SK-MEL-5 (cell line): ENCODE data around the gene RALGAPA2. TPM values are rescaled to one million over a fixed set of nuclear protein-coding genes. Genes with fewer than 3 reads are reported as not detected.
"Not testable (repeated sequence)": the region's sequence is repeated elsewhere in the genome, so short reads cannot be mapped to it uniquely, and the experiment has no call there.

Experiments used
- DNase-seq: peaks from one replicate; pipeline ENCODE4 v3.0.0-alpha.2; 2016; ENCODE audit warnings: low read depth, low spot score
- in situ Hi-C: cut with HindIII; loops from 2 replicates; pipeline ENCODE4 v1.10.0; 2016; ENCODE audit warnings: low sequenced_read_pairs, high pct_unique_total_duplicates, low pct_unique_long_range_greater_than_20kb
- total RNA-seq: library from RNA; depleted of rRNA; stranded (reverse); fragments of >200 nt; shearing (Covaris generic); gene quantifications from 2 replicates; pipeline ENCODE4 v1.2.3, GENCODE V29; 2014

The RALGAPA2 gene
- total RNA-seq, 1 experiment from 2014 or later, result 9.3 TPM

DNA sequence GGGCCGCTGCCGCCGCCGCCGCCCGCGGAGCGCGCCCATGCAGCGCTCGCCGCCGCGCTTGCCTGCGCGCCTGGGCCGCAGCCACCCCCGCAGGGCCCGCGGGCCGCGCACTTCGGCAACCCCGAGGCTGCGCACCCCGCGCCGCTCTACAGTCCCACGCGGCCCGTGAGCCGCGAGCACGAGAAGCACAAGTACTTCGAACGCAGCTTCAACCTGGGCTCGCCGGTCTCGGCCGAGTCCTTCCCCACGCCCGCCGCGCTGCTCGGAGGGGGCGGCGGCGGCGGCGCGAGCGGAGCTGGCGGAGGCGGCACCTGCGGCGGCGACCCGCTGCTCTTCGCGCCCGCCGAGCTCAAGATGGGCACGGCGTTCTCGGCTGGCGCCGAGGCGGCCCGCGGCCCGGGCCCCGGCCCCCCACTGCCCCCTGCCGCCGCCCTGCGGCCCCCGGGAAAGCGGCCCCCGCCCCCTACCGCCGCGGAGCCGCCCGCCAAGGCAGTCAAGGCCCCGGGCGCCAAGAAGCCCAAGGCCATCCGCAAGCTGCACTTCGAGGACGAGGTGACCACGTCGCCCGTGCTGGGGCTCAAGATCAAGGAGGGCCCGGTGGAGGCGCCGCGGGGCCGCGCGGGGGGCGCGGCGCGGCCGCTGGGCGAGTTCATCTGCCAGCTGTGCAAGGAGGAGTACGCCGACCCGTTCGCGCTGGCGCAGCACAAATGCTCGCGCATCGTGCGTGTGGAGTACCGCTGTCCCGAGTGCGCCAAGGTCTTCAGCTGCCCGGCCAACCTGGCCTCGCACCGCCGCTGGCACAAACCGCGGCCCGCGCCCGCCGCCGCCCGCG is 343.8 kb downstream of the RALGAPA2 start:
- in situ Hi-C loops, result no loop called here
- no peak for DNase-seq

DNA sequence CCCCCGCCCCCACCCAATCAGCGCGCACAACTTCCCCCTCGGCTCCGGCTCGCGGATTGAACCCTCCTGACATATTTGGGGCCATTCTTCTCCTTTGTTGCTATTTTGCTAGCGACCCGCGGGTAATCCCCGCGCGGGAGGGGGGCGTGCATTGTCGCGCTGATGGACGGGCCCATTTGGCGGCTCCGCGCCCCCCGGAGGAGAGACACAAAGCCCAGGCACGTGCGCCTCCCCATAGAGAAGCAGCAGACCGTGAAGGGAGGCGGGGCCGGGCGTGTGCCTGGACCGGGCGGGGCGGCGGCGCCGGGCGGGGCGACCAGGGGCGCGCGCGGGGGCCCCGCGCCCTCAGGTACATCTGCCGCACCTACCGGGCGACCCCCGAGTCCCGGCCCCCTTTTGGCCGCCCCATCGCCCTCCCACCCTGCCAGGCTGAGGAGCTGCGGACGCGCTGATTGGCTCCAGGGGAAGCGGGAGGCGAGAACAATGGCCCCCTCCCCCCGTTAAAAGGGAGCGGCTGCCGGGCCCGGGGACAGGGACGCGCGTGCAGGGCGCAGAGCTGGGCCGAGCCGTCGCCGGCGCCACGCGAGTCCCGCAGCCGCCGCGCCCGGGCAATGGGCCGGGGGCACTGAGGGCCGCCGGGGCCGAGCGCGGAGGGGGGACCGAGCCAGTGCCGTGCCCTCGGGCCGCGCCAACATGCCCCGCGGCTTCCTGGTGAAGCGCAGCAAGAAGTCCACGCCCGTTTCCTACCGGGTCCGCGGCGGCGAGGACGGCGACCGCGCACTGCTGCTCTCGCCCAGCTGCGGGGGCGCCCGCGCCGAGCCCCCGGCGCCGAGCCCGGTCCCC is 344.6 kb downstream of the RALGAPA2 start, which contains the start of gene INSM1:
Gene INSM1, plus strand, starts transcription at position 530 of the 843 bp plus-strand sequence. Its CDS starts 164 bp downstream, at position 694.
- in situ Hi-C loops, result no loop called here
- no peak for DNase-seq

DNA sequence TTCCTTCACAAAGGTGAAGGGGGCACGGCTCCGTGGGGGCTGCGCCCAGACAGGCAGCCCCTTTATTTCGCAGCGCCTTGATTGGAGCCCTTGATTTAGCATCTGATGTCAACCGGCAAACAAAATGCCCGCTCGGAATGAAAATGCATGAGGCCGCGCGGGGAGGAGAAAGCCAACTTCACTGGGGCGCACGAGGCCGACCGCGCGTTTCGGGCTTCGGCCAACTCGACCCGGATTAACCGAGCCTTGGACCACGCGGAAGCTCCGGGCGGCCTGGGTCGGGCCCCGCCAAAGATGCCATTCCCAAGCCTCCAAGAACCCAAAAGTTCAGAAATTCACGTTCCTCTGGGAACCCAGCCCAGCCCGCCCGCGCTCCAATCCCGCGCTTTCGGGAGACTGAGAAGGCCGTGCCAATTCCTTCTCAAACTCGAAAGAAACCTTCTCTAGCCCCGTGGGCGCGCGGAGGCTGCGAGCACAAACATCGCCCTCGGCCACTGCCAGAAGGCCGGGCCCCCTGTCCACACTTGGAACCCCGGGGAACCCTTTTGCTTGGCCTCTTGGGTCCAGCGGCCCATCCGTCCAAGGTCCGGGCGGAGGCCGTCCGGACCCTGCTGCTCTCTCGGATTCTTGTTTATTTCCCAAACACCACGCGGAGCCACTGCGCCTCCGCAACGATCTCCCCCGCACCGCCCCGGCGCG is 345.4 kb downstream of the RALGAPA2 start:
- in situ Hi-C loops, result no loop called here
- no peak for DNase-seq

GRCh38 chr20:20366551-20366875 is 345.9 kb downstream of the RALGAPA2 start:
- in situ Hi-C loops, result no loop called here

DNA sequence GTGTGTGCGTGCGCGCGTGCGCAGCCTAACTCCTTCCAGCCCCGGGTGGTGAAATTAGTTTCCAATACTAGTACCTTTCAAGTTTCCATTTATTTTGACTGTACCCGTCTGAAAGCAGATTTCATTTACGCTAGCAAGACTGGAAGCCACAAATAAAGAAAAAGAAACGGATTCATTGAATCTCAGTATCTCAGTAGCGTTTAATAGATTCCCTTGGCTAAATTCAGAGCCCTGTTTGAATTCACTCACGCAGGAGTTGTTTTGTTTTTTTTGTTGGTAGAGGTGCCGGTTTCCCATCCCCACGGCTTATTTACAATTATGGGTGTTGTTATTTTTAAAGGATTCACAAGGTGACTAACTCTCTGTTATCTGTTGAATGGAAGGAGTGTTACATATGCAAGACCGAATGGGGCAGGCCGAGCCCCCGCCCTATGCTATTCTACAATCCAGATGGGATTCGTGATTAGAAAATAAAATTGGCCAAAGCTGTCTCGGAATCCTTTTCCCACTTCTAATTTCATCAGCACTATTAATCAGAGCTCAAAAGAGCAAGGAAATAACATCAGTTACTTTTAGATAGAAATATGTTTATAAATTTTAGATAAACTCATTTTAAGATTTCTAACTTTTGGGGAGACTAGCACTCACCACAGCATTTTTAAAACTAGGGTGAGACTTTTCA is 346.8 kb downstream of the RALGAPA2 start:
- no peak for DNase-seq
- in situ Hi-C loops, result no loop called here

More at GRCh38 chr20:20366551-20366875, 345.9 kb downstream of the RALGAPA2 start:
- no peak for DNase-seq

- in situ Hi-C loops, result no loop called here
- DNase-seq, result no peak
These were observed 347.6 kb downstream of the RALGAPA2 start for GRCh38 chr20:20364593-20365479.

- in situ Hi-C loops, result no loop called here
- no peak for DNase-seq
These were observed 348.4 kb downstream of the RALGAPA2 start for GRCh38 chr20:20363799-20364592.

DNA sequence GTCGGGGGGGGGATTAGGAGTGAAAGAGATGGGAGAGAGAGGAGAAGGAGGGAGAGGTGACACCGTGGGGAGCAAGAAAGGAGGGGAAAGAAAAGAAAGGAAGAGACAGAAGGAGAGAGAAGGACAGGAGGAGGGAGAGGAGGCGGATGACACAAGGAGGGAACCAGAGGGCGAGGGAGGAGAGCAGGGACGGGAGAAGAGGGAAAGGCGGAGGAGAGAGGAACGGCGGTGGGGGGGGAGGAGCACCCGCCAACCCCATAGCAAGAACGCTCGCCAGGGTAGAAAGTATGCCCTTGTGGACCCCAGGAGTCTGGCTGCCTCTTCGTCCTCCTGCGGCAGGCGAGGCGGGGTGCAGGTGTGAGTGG is 349.0 kb downstream of the RALGAPA2 start:
- DNase-seq, result no peak
- in situ Hi-C loops, result no loop called here

DNA sequence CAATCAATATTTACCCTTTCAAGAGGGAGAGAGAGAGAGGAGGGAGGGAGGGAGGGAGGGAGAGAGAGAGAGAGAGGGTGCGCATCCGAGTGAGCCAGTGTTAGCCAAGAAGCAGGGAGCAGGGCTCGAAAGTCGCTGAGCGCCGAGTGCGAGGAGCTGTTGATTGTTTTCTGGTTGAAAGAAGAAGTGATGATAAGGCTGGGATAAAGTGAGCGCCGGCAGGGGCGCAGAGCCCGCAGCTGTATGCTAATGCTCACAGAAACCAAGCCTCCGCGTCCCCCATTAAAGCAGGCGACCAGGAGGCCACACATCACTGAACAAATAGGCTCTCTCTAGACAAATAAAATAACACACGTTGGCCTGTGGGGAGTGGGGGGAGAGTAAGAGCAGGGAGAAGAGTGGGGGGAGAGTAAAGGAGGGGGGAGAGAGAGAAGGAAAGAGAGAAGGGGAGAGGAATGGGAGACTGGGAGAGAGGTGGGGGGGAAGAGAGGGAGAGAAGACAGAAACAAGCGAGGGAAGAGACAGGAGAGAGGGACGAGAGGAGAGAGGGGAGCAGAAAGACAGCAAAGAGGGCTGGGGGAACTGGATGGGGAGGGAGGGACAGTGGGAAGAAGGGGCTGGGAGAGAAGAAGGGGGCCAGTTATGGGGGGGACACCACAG is 349.5 kb downstream of the RALGAPA2 start:
- no peak for DNase-seq
- in situ Hi-C loops, result no loop called here

DNA sequence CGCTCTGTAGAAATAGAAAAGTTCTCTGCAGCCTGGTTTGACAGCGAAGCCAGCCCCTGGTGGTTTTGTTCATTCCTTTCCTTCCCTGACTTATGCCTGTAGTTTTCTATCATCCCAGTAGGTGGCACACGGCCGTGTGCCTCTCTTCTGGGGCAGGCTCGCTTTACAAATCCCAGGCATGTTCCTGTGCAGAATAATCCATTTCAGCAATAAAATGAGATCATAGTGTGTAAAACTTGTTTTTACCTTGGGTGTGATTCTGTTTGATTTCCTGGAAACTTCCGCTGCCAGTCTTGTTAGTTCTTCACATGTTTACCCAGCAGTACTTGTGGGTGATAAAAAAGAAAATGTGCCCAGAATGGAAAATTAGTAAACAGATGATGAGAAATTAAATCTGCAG is 352.0 kb downstream of the RALGAPA2 start:
- peak; percentile 81 for DNase-seq
- in situ Hi-C loops, result no loop called here

- no peak for DNase-seq
- in situ Hi-C loops, result no loop called here
These were observed 352.8 kb downstream of the RALGAPA2 start for GRCh38 chr20:20359628-20360027.

- in situ Hi-C loops, result no loop called here
These were observed 353.6 kb downstream of the RALGAPA2 start for GRCh38 chr20:20358801-20359200.

GRCh38 chr20:20355503-20355902 is 356.9 kb downstream of the RALGAPA2 start:
- DNase-seq, in situ Hi-C loops: not testable (repeated sequence)

More at GRCh38 chr20:20358801-20359200, 353.6 kb downstream of the RALGAPA2 start:
- no peak for DNase-seq

- in situ Hi-C loops, result no loop called here
- no peak for DNase-seq
These were observed 358.9 kb downstream of the RALGAPA2 start for GRCh38 chr20:20353576-20353975.

GRCh38 chr20:20344476-20344875 is 368.0 kb downstream of the RALGAPA2 start:
- no peak for DNase-seq
- in situ Hi-C loops, result no loop called here

DNA sequence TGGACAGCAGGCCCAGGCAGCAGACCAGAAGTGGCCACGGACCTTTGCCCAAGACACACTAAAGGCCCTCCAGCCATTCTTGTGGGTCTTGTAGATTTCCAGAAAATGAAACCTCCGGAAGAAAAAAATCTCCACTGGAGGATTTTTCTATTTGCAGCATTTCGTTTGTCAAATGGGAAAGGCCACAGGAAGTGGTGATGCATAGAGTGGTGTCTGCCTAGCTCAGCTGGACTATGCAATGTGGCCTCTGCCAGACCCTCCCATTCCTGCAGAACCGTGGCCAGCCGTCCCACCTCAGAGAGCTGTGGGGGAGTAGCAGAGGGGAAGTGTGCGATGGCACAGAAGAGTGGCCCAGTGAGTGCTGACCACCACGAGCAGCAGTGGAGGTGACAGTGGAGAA is 368.5 kb downstream of the RALGAPA2 start:
- in situ Hi-C loops, result no loop called here
- no peak for DNase-seq
